HUDEP-2 (cell line): ENCODE results near the gene CCIN.

Source experiments
- DNase-seq, 76 experiments: peaks; one replicate each; lab custom pipeline; 2025; ENCODE audit not compliant: unreplicated experiment in 76 of 76; lab: John Stamatoyannopoulos, UW

Gene CCIN

GRCh38 chr9:36140086-36141084 is 28.8 kb upstream of the CCIN start:
- no peak for DNase-seq

- no peak for DNase-seq
Measured at GRCh38 chr9:36141288-36141687, 27.9 kb upstream of the CCIN start.

GRCh38 chr9:36141761-36142160 is 27.4 kb upstream of the CCIN start:
- no peak for DNase-seq

DNA sequence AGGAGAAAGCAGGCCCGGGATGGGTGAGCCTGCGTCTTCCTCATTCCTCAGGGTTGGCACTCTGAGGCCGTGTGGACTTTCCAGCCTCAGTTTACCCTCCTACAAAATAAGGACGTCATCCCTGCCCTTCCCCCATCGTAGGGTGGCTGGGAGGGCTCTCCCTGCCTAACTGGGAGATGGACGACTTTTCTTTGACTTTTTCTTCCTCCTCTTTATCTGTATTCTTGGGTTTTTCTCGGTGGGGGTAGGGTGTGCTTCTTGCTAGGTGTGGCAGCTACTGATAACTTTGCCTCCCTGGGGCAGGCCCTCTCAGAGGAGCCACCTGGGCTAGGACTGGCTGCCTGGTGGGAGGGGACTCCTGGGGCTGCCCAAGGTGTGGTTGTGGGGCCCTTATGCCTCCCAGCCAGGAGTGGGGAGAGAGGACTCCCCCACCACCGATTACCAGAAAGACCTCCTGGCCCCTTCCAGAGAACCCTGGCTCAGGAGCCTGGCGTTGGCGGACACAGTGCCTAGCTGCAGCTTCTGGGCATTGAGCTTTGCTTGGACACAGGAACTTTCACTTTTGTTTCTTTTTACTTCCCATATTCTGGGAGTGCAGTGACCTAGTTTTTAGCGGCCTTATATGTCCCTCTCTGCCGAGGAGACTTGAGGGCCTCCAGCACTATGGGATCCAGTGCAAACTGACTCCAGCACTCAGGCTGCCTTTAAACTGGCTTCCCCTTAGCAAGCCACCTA is 26.5 kb upstream of the CCIN start:
- DNase-seq: peak in 64 of 76 experiments; percentile 8 to 82 (median 51)

DNA sequence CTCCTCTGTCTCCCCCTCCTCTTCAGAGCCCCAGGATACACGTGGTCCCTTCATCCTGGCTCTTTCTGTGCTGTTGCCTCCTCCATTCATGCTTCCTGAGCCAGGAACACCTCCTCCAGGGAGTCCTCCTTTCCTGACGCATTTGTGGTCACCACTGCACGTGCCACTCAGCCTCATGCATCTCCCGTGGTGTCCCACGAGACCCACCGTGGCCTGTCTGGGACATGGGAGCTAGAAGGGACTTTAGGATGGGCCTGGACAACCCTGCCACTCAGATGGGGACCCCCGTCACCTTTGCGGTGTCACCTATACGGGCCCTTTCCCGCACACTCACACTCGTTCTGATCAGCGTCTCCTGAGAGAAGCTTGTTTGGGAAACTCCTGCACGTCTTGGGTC is 25.9 kb upstream of the CCIN start:
- DNase-seq: peak in 2 of 76 experiments; percentile 23 to 33

- no peak for DNase-seq
Measured at GRCh38 chr9:36144309-36145232, 24.6 kb upstream of the CCIN start.

DNA sequence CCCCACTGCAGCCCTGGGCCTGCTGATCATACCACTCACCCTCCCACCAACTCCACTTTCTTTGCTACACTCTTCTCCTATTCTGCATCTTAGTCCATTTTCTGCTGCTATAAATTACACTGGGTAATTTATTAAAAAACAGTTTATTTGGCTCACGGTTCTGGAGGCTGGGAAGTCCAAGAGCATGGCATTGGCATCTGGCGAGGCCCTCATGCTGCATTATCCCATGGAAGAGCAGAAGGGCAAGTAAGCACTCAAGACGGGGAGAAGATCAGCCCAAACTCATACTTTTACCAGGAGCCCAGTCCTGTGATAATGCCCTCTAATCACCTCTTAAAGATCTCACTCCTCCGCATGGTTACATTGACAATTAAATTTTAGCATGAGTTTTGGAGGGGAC is 23.2 kb upstream of the CCIN start:
- DNase-seq: no peak

- DNase-seq: no peak
Measured at GRCh38 chr9:36146651-36147050, 22.5 kb upstream of the CCIN start.

GRCh38 chr9:36147441-36148175 is 21.6 kb upstream of the CCIN start:
- no peak for DNase-seq

- DNase-seq: peak in 72 of 76 experiments; percentile 11 to 90 (median 72)
Measured at GRCh38 chr9:36148311-36149051, 20.7 kb upstream of the CCIN start.

- DNase-seq: no peak
Measured at GRCh38 chr9:36149197-36149596, 20.0 kb upstream of the CCIN start.

DNA sequence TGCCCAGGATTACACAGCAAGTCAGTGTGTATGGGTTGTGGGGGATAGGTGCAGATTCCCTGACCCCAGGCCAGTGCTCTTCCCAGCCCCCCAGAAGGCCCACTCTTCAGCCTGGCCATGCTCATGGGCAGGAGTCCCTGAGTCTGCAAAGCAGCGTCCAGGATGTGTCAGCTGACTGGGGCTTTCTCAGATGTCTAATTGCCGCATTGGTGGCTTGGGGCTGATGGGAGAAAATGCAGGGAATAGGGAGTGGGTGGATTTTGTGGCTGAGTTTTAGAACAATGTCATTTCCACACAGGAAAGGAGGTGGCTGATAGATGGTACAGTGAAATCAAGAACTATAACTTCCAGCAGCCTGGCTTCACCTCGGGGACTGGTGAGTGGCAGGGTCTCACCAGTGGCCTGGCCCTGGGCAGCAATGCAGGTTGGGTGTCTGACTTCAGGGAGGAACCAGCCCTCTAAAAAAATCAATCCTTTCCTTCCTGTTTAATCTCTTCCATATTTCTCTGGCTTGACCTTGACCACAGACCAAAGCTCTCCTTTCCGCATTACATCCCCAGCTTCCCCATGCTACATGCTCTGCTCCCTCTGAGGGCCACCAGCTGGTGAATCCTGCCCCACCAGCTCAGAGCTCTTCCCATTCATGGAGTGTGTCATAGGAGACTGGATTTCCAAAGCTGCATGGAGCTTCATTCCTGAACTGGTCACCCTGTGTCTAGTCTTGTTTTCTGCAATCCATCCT is 18.4 kb upstream of the CCIN start:
- DNase-seq: no peak

DNA sequence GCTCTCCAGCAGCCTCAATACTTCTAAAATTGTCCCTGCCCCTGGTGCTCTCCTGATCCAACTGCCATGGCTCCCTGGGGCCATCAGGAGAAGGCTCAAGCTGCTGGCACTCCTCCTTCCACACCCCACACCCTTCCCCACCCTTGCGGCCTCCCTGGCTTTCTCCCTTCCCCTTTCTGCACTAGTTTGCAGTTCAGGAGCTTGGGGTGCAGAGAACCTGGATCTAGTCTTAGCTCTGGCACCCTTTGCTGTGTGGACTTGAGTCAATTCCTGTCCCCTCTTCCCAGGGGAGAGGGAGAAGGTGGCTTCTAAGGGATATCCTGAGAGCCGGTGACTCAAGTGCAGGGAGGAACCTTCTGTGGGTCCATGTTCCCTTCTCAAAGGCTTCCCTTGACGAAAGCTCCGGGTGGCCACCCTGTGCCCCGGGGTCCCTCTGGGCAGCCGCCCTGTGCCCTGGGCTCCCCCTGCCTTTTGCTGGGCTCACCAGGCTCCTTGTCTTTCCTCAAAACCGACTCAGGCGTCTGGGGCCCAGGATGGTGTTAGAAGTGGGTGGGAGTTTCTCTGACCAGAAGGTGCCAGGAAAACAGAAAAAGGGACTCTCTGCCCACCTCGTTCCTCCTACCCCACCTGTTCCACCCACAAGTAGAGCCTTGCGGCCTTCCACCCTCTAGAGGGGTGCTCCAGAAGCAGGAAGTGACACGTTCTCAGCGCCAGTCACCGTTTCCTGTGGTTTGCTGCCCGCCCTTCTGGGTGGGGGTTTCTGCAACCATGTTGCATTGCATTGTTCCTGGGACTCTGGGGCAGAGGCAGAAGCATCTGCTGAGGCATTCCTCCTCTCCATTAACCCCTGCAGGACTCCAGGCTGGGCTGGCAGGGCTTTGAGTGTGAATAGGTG is 17.6 kb upstream of the CCIN start:
- no peak for DNase-seq

DNA sequence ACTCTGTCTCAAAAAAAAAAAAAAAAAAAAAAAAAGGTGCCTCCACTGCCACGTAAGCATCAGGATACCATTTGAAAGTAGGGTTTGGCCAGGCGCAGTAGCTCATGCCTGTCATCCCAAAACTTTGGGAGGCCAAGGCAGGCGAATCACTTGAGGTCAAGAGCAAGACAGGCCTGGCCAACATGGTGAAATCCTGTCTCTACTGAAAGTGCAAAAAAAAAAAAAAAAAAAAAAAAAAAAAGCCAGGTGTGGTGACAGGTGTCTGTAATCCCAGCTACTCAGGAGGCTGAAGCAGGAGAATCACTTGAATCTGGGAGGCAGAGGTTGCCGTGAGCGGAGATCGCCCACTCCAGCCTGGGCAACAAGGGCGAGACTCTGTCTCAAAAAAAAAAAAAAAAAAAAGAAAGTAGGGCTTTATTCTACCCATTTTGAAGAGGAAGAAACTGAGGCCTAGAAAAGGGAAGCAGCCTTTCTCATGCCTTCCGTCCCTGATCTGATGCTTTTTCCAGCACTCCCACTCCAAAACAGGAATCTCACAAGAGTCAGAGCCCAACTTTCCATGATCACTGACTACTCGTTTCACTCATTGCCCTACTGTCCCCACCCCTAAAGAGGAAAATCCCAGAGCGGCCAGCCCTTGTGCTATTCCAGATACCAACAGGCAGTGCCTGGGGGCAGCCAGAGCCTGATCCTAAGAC is 16.3 kb upstream of the CCIN start:
- no peak for DNase-seq

- no peak for DNase-seq
Measured at GRCh38 chr9:36153746-36154145, 15.4 kb upstream of the CCIN start.

GRCh38 chr9:36154331-36154952 is 14.7 kb upstream of the CCIN start:
- DNase-seq: no peak

- no peak for DNase-seq
Measured at GRCh38 chr9:36156116-36156515, 13.1 kb upstream of the CCIN start.
